Activated B cell treated with CpG ODN at 0.5 μM for 24 hours (primary cell): ENCODE measurements around the gene REC114. TPM values are rescaled to one million over a fixed set of nuclear protein-coding genes. Genes with fewer than 3 reads are reported as not detected.

Source experiments
- ATAC-seq: fragments of 200-7000 bp; cut with Tn5 transposase; one replicate; pipeline ENCODE4 v1.10.0; 2021; ENCODE audit warnings: low read depth, mild to moderate bottlenecking, moderate library complexity
- CTCF ChIA-PET: fragments of 350-600 bp; sonication (Branson Sonifier 250); formaldehyde crosslinking; loops from one replicate; lab custom pipeline; 2021; ENCODE audit warnings: antibody characterized with exemption; lab: Charles Lee
- POLR2A ChIA-PET: fragments of 350-600 bp; sonication (Branson Sonifier 250); formaldehyde crosslinking; loops from one replicate; lab custom pipeline; 2021; ENCODE audit warnings: antibody characterized with exemption; lab: Charles Lee
- DNase-seq: peaks from one replicate; pipeline ENCODE4 v3.0.0; 2022
- H3K27ac Mint-ChIP-seq: one replicate; pipeline ENCODE4 v1.8.0; 2020; ENCODE audit warnings: mixed read lengths
- H3K27me3 Mint-ChIP-seq: one replicate; pipeline ENCODE4 v1.8.0; 2021; ENCODE audit warnings: mixed read lengths
- H3K36me3 Mint-ChIP-seq: one replicate; pipeline ENCODE4 v1.8.0; 2021; ENCODE audit warnings: low read depth, mixed read lengths
- H3K4me1 Mint-ChIP-seq: one replicate; pipeline ENCODE4 v1.8.0; 2021; ENCODE audit warnings: mixed read lengths
- H3K4me3 Mint-ChIP-seq: one replicate; pipeline ENCODE4 v1.8.0; 2020; ENCODE audit warnings: mild to moderate bottlenecking, mixed read lengths
- H3K9me3 Mint-ChIP-seq: one replicate; pipeline ENCODE4 v1.8.0; 2020; ENCODE audit warnings: mixed read lengths
- intact Hi-C: fragments of 100-400 bp; cut with micrococcal nuclease; formaldehyde crosslinking; loops from one replicate; pipeline ENCODE4 v1.15.1; 2024
- total RNA-seq: library from RNA; stranded (reverse); gene quantifications from 2 replicates; pipeline ENCODE4 v1.2.3, GENCODE V29; 2022
- TF ChIP-seq, protein P1 (sequence below): fragments of 200-600 bp; IDR thresholded peaks from one replicate; pipeline ENCODE4 v1.8.0; 2022; ENCODE audit warnings: antibody characterized with exemption, mild to moderate bottlenecking

The REC114 gene
- total RNA-seq, 1 donor from 2014 or later = not detected

DNA sequence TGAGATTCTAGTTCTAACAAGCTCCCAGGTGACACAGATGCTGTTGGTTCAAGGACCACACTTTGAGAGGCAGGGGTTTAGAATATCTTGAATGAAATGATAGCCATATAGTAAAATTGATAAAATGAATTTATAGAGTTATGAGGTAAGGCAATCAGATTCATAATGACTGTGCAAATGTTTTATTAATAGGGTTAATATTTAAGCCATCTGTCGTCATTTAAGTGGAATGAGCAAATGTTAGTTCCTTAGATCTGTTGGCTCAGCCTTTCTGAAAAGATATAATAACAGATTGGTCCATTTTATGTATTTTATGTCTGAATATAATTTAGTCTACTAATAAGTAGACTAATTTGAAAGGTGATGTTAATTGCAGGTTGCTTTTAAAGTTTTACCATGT, 12.9 kb downstream of the REC114 start:
- no peak for DNase-seq
- POLR2A ChIA-PET = no interaction called here
- Mint-ChIP-seq H3K36me3 (no peaks in the 10 kb centered on the region), H3K4me3 (no peak overlapping the region), H3K27me3 (peaks cover 10% of the 10 kb centered on the region), H3K9me3 (peaks cover 7% of the 10 kb centered on the region), H3K4me1 (no peaks in the 10 kb centered on the region), H3K27ac (no peak overlapping the region)
- no peak for ATAC-seq
- TF ChIP-seq, protein P1, sequence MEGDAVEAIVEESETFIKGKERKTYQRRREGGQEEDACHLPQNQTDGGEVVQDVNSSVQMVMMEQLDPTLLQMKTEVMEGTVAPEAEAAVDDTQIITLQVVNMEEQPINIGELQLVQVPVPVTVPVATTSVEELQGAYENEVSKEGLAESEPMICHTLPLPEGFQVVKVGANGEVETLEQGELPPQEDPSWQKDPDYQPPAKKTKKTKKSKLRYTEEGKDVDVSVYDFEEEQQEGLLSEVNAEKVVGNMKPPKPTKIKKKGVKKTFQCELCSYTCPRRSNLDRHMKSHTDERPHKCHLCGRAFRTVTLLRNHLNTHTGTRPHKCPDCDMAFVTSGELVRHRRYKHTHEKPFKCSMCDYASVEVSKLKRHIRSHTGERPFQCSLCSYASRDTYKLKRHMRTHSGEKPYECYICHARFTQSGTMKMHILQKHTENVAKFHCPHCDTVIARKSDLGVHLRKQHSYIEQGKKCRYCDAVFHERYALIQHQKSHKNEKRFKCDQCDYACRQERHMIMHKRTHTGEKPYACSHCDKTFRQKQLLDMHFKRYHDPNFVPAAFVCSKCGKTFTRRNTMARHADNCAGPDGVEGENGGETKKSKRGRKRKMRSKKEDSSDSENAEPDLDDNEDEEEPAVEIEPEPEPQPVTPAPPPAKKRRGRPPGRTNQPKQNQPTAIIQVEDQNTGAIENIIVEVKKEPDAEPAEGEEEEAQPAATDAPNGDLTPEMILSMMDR = no peak
- CTCF ChIA-PET = no interaction called here
- intact Hi-C loops = no loop called here

DNA sequence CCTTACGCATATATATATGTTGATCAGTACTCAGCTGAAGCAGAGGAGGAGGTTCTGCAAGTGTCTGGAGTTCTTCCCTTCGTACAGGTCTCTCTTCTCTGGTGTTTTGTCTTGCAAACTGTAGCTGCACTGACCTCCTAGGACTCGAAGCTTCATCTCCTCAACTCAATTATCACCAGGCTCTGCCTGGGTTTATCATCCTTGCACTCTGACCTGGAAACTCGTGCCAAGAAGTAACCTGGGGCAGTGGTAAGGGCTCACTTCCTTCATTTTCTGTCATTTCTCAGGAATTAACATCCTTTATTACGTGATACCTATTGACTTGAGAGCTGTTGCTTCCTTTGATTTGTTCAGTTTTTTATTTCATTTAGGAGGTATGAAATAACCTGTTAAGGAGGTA, 14.4 kb downstream of the REC114 start:
- Mint-ChIP-seq H3K36me3 (no peaks in the 10 kb centered on the region), H3K4me3 (no peak overlapping the region), H3K4me1 (no peaks in the 10 kb centered on the region), H3K27me3 (peaks cover 12% of the 10 kb centered on the region), H3K27ac (no peak overlapping the region), H3K9me3 (peaks cover 2% of the 10 kb centered on the region)
- DNase-seq = no peak
- ChIA-PET POLR2A (no interaction called here), CTCF (interaction anchor here (0.6 kb wide), 1 partner anchor 221 kb away, joined by 3 read pairs; no protein-coding TSS in a partner anchor)
- intact Hi-C loops = no loop called here
- TF ChIP-seq, protein P1 = no peak
- no peak for ATAC-seq

DNA sequence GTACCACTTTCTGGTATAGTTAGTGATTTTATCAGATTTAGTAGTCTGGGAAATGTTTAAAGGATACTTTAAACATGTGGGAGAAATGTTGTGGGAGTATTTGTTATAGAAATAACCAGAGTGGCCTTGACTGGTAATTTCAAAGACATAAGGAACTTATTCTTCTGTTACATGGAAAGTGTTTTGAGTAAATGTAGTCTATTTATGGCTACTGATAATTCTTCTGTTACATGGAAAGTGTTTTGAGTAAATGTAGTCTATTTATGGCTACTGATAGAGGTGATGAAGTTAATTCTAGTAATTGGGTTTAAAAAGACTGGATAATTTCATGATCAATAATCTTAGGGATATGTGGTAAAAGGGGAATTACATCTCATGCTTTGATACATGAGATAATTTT, 17.7 kb downstream of the REC114 start:
- POLR2A ChIA-PET = no interaction called here
- CTCF ChIA-PET = no interaction called here

DNA sequence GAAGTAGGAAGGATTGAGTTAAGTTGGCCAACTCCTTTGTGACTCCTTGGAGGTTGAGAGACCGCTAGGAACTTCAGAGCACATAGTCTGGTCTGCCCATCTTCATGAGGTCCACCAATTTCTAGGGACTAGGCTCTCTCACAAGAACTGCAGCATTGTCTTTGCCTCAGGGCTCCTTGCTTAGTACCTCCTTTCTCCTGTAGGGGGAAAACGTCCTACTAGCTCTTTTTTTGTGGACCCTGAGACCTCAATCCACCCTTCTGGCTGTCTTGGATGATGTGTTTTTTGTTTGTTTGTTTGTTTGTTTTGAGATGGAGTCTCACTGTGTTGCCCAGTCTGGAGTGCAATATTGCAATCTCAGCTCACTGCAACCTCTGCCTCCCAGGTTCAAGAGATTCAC, 21.6 kb downstream of the REC114 start:
- intact Hi-C loops = no loop called here
- ChIA-PET POLR2A (no interaction called here), CTCF (no interaction called here)
- TF ChIP-seq, protein P1 = no peak
- DNase-seq (no peak), ATAC-seq (no peak)
- H3K9me3 Mint-ChIP-seq = no peaks in the 10 kb centered on the region
- H3K4me1 Mint-ChIP-seq = no peaks in the 10 kb centered on the region
- H3K27ac Mint-ChIP-seq = no peak overlapping the region
- no peak overlapping the region for H3K4me3 Mint-ChIP-seq
- H3K27me3 Mint-ChIP-seq = peaks cover 11% of the 10 kb centered on the region
- H3K36me3 Mint-ChIP-seq = no peaks in the 10 kb centered on the region

More for the DNA sequence above, 17.7 kb downstream of the REC114 start:
- DNase-seq = no peak
- intact Hi-C loops = no loop called here
- Mint-ChIP-seq H3K9me3 (no peaks in the 10 kb centered on the region), H3K36me3 (no peaks in the 10 kb centered on the region), H3K27me3 (peaks cover 9% of the 10 kb centered on the region), H3K4me1 (no peaks in the 10 kb centered on the region), H3K4me3 (no peak overlapping the region), H3K27ac (no peak overlapping the region)
- no peak for ATAC-seq
- TF ChIP-seq, protein P1 = no peak

DNA sequence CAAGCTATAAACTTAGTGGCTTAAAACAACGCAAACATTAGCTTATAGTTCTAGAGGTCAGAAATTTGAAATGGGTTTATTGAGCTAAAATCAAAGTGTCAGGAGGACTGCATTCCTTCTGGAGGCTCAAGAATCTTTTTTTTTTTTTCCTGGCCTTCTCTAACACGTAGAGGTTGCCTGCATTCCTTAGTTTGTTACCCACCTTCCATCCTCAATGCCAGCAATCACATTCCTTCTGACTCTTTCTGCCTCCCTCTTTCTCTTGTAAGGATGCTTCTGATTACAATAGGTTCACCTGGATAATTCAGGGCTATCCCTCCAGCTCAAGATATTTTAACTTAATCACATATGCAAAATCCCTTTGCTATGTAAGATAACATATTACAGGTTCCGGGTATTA, 24.8 kb downstream of the REC114 start:
- intact Hi-C loops = no loop called here
- TF ChIP-seq, protein P1 = no peak
- no peaks in the 10 kb centered on the region for H3K36me3 Mint-ChIP-seq
- no peak for ATAC-seq
- no peaks in the 10 kb centered on the region for H3K9me3 Mint-ChIP-seq
- no peak for DNase-seq
- H3K4me3 Mint-ChIP-seq = no peak overlapping the region
- ChIA-PET CTCF (no interaction called here), POLR2A (no interaction called here)
- no peak overlapping the region for H3K27ac Mint-ChIP-seq
- H3K27me3 Mint-ChIP-seq = peaks cover 20% of the 10 kb centered on the region
- no peaks in the 10 kb centered on the region for H3K4me1 Mint-ChIP-seq
